T47D (cell line): ENCODE results near the gene KIAA1671.

Source experiments
- DNase-seq, 2 experiments: peaks; one replicate each; pipeline versions ENCODE4 v3.0.0 to v3.0.0-alpha.2; 2011 to 2012; ENCODE audit warnings: low read depth in 1 of 2, low spot score in 1 of 2
- JUND ChIP-seq: IDR thresholded peaks from 2 replicates; pipeline ENCODE4 v1.6.1; 2012; ENCODE audit warnings: low read depth
- in situ Hi-C: cut with HindIII; loops from 2 replicates; pipeline ENCODE4 v1.10.0; 2016; ENCODE audit warnings: low sequenced_read_pairs, low pct_unique_long_range_greater_than_20kb

Gene KIAA1671

DNA sequence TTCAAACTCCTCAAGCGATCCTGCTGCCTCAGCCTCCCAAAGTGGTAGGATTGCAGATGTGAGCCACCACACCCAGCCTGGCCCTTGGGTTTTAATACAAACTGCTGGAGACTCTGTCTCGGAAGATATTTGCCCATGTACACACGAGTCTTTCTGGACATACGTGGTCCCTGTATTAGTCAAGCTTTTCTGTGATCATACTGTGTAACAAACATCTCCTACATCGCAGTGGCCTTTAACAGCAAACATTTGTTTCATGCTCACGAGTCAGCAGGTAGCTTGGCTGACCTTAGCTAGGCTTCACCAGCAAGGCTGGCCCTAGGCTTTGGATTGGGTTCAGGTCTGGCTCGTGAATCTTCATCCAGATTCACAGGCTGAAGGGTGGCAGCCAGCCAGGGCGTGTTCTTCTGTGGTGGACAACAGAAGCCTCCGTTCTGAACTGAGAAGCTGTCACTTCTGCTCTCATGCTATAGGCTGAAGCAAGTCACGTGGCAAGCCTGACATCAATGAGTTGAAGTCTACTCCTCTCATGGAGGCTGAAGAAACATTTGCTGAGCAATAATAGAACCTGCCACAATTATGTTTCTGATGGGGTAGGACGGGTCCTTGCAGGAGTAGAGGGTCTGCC, 8.8 kb downstream of the KIAA1671 start:
- in situ Hi-C loops, result no loop called here
- DNase-seq, result peak in 1 of 2 experiments; percentile 28
- no peak for TF ChIP-seq JUND

DNA sequence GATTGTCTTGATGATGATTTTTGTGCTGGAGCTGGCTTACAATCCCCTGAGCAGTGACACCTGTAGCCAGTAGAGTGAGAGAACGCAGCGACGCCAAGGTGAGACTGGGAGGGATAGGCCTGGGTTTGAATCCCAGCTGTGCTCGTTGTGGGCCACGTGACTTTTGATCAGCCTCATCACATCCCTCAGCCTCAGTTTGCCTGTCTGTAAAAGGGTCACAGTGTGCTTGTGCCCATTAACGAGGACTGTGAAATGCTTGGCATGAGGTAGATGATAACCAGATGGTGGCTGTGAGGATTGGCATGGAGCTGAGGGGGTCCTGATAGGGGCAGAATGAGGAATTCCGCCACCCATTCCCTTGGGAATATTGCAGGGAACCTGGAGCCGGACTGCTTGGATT, 9.6 kb downstream of the KIAA1671 start:
- DNase-seq, result no peak
- TF ChIP-seq JUND, result no peak
- in situ Hi-C loops, result no loop called here

DNA sequence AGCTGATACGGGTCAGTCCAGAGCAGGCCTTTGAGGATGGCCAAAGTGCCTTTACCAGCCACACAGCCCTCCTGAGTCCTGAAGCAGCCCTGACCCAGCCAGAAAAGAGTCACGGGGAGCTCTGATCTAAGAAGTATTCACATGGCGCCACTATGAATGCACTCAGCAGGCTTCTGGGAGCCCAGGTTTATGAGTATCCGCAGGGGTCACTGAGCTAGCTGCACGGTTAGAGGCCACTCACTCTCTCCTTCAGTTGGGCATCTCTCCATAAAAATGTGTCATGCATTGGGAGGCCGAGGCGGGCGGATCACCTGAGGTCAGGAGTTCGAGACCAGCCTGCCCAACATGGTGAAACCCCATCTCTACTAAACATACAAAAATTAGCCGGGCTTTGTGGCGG, 10.3 kb downstream of the KIAA1671 start:
- in situ Hi-C loops, result no loop called here
- no peak for DNase-seq
- TF ChIP-seq JUND, result no peak

DNA sequence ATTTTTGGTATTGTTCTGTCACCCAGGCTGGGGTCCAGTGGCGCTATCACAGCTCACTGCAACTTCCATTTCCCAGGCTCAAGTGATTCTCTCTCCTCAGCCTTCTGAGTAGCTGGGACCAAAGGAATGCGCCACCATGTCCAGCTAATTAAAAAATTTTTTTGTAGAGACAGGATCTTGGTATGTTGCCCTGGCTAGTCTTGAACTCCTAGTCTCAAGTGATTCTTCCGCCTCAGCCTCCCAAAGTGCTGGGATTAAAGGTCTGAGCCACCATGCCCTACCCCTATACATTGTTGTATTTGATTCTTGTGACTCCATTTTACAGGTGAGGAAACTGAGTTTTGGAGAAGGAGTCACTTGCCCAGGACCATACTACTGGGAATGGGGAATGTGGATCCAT, 11.9 kb downstream of the KIAA1671 start:
- no peak for TF ChIP-seq JUND
- in situ Hi-C loops, result no loop called here
- no peak for DNase-seq

DNA sequence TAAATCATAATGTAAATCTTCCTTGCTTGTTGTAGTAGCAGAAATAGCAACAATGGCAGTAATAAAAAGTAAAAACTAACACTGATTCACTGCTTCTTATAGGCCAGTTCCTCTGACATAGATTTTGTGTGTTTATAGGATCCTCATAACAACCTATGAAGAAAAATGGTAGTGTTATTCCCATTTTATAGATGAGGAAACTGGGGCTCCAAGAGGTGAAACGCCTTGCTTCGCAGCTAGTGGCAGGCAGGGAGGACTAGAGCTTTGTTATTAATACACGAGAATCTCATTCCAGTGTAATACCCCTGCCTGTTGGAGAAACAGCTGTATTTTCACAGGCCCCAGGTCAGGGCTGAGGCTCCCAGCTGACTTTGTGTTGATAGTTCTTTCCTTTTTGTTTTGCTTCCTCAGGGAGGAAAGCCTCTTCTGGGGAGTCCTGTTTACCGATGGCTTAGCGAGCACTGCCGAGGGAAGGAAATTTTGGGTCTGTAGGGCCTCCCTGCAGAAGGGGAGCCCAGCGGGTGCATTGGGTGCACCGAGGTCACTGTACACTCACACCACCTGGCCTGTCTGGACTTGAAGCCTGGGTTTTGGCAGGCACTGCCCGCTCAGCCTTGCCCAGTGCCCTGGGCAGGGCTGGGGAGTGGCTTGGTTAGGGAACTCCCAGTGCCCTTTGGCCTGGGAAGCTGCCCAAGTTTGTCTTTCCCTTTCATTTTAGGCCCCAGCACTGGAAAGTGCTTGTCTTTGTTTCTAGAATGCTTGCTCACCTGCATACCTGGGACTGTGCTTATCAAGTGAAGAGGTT, 13.5 kb downstream of the KIAA1671 start:
- DNase-seq, result peak in 1 of 2 experiments; percentile 94
- in situ Hi-C loops, result no loop called here

DNA sequence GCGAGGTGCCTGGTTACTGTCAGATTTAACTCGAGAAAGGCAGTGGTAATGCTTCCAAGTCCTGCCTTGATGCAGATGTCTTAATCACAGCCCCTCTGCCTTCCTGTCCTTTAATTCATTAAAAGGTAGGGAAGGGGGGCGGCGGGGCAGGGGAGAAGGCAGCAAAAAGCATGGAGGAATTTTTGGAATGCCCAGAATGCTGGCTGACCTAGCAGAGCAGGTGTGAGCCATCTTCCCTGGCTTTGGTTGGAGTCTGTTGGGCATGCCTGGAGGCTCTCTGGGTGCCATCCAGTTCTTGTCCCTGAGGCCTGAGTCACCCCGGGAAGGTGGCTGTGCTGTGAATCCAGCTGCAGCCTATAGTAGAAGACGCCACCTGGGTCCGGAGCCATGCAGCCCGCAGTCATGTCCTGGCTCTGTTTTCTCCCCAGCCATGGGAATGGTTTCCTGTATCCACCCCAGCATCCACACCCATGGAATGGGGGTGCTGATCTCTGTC, 15.6 kb downstream of the KIAA1671 start:
- no peak for TF ChIP-seq JUND
- peak in 1 of 2 experiments; percentile 90 for DNase-seq
- in situ Hi-C loops, result no loop called here

More for the DNA sequence above, 13.5 kb downstream of the KIAA1671 start:
- no peak for TF ChIP-seq JUND

DNA sequence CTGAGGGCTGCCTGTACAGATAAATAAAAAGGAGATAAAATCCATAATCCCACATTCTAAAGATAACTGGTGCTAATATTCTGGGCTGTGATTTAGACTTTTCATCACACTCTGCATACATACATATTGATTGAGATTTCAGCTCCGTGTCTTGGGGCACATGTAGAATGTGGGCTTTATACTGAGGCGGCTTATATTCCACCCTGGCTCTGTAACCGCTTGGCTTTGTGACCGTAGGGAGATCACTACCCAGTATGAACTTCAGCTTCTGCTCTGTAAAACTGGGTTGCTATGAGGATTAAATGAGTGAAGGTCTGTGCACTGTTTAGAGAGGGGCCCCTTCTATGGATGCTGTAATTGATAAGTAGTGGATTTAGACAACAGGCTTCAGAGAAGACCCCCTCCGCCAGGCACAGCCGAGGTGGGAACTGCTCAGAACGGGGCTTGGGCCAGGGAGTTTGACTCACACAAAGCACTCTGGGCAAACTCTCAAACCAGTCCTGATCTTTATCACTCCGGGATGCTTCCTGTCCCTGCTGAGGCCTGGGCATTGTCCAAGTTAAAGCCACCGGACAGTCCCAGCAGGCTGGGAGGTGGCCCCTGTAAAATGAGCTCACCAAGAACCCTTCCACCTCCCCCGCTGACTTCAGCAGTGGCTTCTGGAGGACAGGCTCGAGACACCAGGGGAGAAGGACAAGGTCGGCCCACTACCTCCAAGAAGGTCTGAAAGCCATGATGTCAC, 17.2 kb downstream of the KIAA1671 start:
- peak in 1 of 2 experiments; percentile 90 for DNase-seq
- in situ Hi-C loops, result no loop called here
- 0 out of 2 replicates have a peak, but pooled peaks have one; percentile 11 for TF ChIP-seq JUND

DNA sequence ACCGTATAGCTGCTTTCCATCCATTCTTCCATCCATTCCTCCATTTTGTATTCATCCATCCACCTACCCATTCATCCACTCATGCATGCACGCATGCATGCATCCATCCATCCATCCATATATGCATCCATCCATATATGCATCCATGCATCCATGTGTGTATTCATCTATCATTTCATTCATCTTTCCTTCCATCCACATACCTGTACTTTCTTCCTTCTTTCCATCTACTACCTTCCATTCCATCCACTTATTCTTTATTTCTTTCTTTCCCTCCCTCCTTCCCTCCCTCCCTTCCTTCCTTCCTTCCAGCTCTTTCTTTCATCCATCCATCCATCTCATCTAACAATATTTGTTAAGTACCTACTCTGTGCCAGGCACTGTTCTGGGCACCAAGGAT, 19.9 kb downstream of the KIAA1671 start:
- TF ChIP-seq JUND, result no peak
- DNase-seq, result no peak
- in situ Hi-C loops, result no loop called here

DNA sequence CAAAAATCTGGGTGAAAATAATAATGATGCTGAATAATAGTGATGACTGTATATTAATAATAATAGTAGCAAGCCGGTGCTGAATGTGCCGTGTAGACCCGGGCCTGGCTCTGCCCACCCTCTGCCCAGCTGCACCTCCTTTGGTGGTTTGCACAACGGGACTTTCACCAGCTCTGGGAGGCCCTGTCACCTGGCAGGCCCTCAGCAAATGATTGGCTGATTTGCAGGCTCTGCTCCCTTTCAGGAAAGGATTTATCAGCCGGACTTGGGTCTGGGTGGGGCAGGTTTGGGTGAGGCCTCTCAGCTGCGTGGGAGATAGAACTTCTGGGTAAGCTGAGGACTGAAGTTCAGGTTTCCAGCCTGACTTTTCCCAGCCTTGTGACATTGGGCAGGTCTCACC, 21.4 kb downstream of the KIAA1671 start:
- in situ Hi-C loops, result no loop called here
- DNase-seq, result no peak
- no peak for TF ChIP-seq JUND

DNA sequence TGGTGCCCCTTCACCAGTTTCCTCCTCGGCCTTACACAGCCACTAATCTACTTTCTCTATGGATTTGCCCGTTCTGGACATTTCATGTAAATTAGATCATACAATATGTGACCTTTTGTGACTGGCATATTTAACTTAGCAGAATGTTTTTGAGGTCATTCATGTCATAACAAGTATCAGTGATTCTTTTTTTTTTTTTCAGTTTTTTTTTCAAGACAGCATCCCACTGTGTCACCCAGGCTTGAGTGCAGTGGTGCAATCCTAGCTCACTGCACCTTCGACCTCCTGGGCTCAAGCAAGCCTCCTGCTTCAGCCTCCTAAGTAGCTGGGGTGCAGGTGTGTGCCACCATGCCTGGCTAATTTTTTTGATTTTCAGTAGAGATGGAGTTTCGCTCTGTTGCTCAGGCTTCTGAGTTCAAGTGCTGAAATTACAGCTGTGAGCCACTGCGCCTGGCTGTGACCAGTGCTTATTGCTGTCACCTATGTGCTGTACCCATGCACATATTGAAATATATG, 22.7 kb downstream of the KIAA1671 start:
- no peak for TF ChIP-seq JUND
- in situ Hi-C loops, result no loop called here
- no peak for DNase-seq

DNA sequence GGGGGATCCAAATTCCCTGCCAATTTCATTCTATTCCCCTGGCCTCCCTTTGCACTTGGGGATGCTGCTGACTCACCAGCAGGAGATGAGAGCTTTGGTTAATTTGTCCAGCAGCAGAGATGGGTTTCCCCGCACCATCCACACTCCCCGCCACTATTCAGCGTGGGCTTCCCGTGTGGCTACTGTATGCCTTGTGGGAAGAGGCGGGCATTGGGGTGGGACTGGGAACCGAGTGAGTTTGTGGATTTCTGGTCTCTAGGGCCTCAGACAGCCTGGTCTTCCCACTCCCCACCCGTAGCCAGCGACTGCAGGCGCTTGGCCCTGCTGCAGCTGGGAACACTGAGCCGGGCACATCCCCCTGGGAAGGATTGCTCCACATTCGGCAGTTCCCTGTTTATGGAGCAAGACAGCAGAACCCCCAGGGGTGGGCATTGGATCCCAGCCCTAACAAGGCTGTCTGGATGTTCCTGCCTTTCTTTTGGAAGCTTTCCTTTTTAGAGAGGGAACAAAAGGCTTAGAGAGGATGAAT, 23.4 kb downstream of the KIAA1671 start:
- in situ Hi-C loops, result no loop called here
- no peak for TF ChIP-seq JUND
- no peak for DNase-seq

DNA sequence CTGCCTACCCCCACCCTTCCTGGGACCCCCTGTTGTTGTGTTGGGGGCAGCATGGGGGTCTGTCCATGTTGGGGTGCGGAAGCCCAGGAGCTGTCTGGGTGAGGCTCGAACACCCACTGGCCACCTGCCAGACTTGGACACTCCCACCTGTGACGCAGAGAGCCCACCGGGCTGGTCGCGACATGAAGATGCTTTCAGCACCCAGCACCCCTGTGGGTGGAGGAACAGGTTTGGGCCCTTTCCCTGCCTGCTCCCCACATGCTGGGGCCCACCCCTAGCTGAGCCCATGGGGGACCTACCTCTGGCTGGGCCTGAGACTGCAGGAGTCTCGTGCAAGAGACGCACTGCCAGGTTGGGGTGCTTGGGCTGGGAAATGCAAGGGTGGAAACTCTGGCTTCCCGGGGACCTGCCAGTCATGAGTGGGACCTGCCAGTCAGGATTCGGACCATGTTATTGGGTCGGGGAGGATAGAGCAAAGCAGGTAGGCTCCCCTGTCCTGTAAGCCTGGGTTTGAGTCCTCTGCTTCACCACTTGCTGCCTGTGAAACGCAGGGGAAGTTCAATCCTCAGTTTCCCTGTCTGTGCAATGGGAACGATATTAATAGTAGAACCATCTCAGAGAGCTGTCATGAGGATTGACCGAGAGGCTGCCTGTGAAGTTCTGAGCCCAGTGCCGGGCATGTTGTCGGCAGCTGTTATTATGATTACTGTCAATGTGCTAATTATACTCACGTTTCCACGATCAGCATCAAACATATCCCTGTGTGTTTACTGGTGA, 24.1 kb downstream of the KIAA1671 start:
- no peak for DNase-seq

More for the DNA sequence above, 24.1 kb downstream of the KIAA1671 start:
- TF ChIP-seq JUND, result no peak
- in situ Hi-C loops, result no loop called here
